GM18951 (cell line): Measurements from ENCODE around the gene POLDIP2.

Experiments
- POLR2A ChIP-seq: IDR thresholded peaks from 4 replicates; pipeline ENCODE4 v1.6.1; 2011; ENCODE audit warnings: mild to moderate bottlenecking; ENCODE audit not compliant: insufficient read length, insufficient read depth; ENCODE audit errors: extremely low read depth
- in situ Hi-C: fragments of 300-500 bp; cut with MboI; formaldehyde crosslinking; loops from one replicate; pipeline ENCODE4 v1.12.0; 2022; ENCODE audit warnings: low sequenced_read_pairs, mixed read lengths, inconsistent platforms; ENCODE audit not compliant: unreplicated experiment

The POLDIP2 gene

DNA sequence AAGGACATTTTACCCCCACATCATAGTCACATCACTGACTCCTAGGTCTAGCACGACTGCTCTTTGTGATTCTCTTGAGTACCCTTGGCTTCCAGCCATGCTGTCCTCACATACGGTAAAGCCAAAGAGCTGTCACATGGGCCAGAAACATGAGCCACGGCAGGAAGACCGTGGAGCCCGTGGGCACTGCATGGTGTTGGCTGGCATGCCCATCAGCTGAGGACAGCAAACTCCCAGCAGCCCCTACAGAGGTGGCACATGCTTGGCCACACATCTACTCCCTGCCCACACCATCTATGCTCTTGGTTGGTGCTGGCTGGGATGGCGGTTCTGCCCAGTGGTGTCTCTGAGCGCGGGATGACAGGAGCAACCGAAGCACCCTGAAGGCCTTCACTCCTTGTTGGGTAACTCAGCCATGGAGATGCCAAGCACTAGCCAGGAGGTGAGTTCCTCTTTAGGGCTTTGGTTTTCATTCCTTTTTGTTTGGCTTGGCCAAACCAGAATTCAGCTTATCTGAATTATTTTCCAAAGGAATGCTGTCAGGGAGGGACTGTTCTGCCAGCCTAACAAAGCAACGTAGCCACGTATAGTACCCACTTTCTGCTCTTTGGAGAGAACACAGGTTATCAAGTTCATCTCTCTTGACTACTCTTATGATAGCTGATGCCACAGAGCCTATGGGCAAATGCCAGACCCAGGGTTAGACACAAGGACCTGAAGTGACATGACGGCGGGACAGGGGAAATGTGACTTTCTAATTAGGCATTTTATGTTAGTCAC is 11.7 kb downstream of the POLDIP2 start:
- in situ Hi-C loops: no loop called here
- no peak for TF ChIP-seq POLR2A

- TF ChIP-seq POLR2A: no peak
- in situ Hi-C loops: no loop called here
Measured at GRCh38 chr17:28344435-28344901, 12.9 kb downstream of the POLDIP2 start.

DNA sequence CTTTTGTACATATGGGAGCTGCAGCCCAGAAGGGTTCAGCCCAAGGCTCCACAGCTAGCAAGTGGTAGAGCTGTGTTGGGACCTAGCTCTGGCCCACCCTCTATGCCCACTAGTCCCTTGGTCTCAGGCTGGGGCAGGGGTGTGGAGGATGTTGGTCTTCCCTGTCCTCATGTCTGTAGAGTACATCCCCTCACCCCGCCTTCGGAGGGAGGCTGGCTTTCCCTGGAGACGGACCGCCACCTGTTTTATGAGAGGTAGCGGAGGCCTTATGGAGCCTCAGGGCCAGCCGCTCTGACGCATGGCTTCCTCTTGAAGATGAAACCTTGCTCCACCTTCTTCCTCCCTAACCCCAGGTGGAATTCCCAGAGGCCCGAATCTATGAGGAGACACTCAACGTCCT is 13.3 kb downstream of the POLDIP2 start:
- no peak for TF ChIP-seq POLR2A
- in situ Hi-C loops: no loop called here

DNA sequence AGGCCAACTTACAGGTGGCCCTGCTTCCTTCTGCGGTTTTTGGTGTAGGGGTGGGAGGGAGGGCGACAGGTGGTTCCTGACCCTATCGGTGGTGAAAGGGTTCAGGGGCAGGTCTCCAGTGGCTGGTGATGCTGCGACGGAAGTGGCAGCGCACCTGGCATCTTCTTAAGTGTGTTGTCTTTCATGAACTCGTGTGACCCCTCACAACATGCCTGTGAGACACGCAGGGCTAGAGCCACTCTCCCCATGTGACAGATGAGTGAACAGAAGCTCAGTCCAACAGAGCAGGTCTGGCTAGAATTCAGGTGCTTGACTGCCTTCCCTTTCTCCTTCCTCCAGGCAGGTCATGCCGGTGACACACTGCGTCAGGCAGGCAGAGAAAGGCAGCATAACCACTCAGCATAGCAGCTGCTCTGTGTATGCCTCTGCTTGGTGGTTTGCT is 13.8 kb downstream of the POLDIP2 start:
- in situ Hi-C loops: no loop called here
- no peak for TF ChIP-seq POLR2A

GRCh38 chr17:28342313-28342712 is 15.0 kb downstream of the POLDIP2 start:
- TF ChIP-seq POLR2A: no peak
- in situ Hi-C loops: no loop called here

- in situ Hi-C loops: no loop called here
- no peak for TF ChIP-seq POLR2A
Measured at GRCh38 chr17:28341516-28341915, 15.8 kb downstream of the POLDIP2 start.

GRCh38 chr17:28340374-28340773 is 17.0 kb downstream of the POLDIP2 start:
- in situ Hi-C loops: no loop called here
- TF ChIP-seq POLR2A: no peak

DNA sequence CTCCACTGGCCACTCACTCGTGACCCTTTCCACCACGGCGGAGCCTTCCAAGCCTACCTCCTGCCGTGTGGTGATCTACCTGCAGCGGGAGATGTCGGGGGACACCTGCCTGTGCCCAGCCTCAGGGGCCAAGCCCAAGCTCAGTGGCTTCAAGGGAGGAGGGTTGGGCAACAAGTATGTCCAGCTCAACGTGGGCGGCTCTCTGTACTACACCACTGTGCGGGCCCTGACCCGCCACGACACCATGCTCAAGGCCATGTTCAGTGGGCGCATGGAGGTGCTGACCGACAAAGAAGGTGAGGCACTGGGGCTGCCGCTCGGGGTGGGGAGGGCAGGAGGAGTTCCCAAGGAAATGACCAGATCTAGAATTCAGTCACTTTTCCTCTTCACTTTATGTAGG is 17.9 kb downstream of the POLDIP2 start:
- TF ChIP-seq POLR2A: no peak
- in situ Hi-C loops: loop anchor here (10.0 kb wide), 1 partner anchor 295 kb away; the partner anchor contains the start of gene NLK

DNA sequence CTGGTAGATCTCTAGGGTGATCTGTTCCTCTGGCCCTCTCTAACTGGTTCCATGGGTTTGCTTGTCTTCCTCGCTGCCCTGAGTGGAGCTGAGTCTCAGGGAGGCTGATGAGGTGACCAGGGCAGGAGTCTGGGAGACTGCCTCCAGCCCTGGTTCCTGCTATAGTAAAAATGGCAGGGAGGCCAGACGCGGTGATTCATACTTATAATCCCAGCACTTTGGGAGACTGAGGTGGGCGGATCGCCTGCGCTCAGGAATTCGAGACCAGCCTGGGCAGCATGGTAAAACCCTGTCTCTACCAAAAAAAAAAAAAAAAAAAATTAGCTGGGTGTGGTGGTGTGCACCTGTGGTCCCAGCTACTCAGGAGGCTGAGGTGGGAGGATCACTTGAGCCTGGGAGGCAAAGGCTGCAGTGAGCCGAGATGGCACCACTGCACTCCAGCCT is 18.5 kb downstream of the POLDIP2 start:
- in situ Hi-C loops: loop anchor here (10.0 kb wide), 1 partner anchor 294 kb away; the partner anchor contains the start of gene NLK

DNA sequence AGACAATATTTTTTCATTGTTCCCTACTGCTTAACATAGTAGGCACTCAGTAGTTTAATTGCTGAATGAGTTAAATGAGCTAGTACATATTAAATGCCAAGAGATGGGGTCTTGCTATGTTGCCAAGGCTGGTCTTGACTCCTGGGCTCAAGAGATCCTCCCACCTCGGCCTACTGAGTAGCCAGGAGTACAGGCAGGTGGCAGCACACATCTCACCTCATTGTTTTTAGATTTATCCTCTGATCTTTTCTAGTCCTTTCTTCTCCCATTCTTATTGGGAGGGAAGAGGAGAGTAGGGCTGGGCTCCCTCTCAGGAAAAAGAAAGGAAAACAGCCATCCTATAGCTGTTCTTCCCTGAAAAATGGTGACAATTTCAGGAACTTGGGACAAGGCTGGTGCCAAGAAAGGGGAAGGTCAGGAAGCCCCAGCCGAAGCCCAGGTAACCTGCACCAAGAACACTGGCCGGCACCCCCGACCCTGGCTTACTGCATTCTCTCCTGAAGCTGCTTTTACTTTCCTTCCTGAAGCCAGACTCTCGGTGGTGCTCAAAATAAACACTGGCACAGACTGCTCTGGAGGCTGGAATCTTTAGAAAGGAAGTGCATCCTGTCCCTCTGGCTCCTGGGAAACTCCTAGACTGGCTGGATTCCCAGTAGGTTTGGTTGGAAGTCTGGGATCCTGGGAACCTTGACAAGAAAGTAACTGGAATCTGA is 19.1 kb downstream of the POLDIP2 start:
- TF ChIP-seq POLR2A: no peak
- in situ Hi-C loops: loop anchor here (10.0 kb wide), 1 partner anchor 293 kb away; the partner anchor contains the start of gene NLK

- in situ Hi-C loops: loop anchor here (10.0 kb wide), 1 partner anchor 291 kb away; the partner anchor contains the start of gene NLK
- TF ChIP-seq POLR2A: no peak
Measured at GRCh38 chr17:28335959-28336871, 21.1 kb downstream of the POLDIP2 start.

DNA sequence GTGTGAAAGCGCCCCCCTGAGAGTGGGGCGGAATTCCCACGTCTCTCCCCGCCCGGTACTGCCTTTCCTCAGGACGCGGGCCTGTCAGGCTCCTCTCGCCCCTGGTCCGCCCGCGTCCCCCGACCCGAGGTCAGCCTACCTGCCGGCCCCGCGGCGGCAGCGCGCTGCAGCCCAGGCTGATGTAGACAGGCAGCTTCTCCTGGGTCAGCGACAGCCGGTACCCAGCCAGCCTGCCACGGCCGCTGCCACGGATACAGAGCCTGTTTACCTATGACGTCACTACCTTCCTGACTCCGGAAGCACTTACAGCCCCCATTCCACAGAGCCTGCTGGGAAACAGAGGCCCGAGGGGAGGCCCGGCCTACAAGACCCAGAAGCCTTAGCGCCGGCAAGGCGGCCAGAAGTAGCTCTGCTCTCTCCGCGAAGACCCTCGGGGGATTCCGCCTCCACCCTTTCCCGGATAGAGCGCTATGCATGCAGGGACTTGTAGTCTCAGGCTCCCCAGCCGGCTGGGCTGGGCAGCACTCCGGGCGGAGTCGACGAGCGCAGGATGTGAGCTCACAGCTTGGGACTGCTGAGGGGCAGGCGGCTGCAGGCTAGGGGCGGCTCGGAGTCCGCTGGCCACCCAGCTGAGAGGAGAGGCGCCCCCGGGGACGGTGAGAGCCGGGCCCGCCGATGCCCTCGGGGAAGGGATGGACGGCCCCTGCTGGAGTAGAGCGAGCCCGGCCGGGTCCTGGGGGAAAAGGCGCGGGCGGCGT is 21.9 kb downstream of the POLDIP2 start, which contains the start of the genes IFT20 and TNFAIP1:
TSS of gene IFT20 (minus strand) at position 272 of the 758 bp plus-strand sequence. CDS start 3,487 bp downstream, outside the sequence.
TSS of gene TNFAIP1 (plus strand) at position 561 of the 758 bp plus-strand sequence. CDS start 3,761 bp downstream, outside the sequence.
- TF ChIP-seq POLR2A: peak; percentile 92
- in situ Hi-C loops: loop anchor here (10.0 kb wide), 1 partner anchor 291 kb away; the partner anchor contains the start of gene NLK
